ENCODE data around the gene ATOH8. TPM values are rescaled to one million over a fixed set of nuclear protein-coding genes. Genes with fewer than 3 reads are reported as not detected.
"Not testable (repeated sequence)": the region's sequence is repeated elsewhere in the genome, so short reads cannot be mapped to it uniquely, and the experiment has no call there.

The ATOH8 gene
- total and polyA plus RNA-seq, 4 donors = 51.5 to 78.8 (median 62.6) TPM

DNA sequence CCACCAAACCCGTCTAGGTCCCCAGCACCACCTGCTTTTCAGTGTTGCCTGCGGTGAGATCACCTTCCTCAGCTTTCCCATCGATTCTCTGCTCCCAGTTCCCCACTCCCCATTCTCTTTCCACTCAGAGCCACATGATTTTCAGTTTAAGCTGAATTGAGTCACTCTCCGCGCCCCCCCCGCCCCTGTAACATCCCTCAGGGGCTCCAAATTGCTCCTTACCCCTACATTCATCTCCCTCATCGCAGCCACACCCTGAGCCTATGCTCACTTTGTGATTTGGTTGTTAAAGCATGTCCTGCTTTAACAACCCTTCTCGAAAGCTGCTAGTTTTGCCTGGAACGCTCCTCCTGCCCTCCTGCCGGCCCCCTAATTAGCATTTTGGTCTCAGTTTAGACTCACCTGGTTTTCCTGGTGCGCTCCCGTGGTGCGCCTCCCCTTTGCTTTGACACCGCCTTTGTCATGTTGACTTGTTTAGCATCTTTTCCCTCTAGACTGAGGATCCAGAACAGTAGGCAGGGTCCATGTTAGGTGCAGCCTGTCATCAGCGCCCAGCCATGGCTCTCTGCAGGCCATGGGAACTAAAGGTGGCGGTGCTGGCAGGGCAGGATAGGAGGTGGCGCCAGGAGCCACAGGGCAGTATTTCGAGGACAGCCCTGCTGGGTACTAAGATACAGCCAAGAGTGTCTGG is 74.2 kb downstream of the ATOH8 start:
- Histone ChIP-seq H3K4me3 (ENCODE audit: low read length in 2 of 2) (no peak overlapping the region), H3K4me1 (ENCODE audit: control insufficient read depth in 1 of 2, insufficient read depth in 2 of 2, low read length in 2 of 2) (no peaks in the 10 kb centered on the region), H3K27ac (ENCODE audit: low read depth in 1 of 2, low read length in 2 of 2) (no peak overlapping the region), H3K27me3 (ENCODE audit: control insufficient read depth in 1 of 2, insufficient read depth in 2 of 2, low read length in 1 of 2) (no peaks in the 10 kb centered on the region), H3K36me3 (ENCODE audit: control insufficient read depth in 1 of 2, insufficient read depth in 2 of 2, low read length in 1 of 2) (no peaks in the 10 kb centered on the region), H3K9me3 (ENCODE audit: control insufficient read depth, low read length) (no peaks in the 10 kb centered on the region)
- intact Hi-C loops (cut with DNase I) = loop anchor here (1.0 to 5.0 kb wide), 3 partner anchors 59 to 253 kb away; partner anchors contain the start of gene ST3GAL5 (in 1 of the 2)
- ATAC-seq (ENCODE audit: low FRiP score) (peak; percentile 23), DNase-seq (no peak)
- WGBS, 2 donors = 74 to 77% methylated on average over 18 of the region's 18 CpGs

GRCh38 chr2:85828725-85829124 is 74.9 kb downstream of the ATOH8 start:
- no peaks in the 10 kb centered on the region for H3K9me3 ChIP-seq (ENCODE audit: control insufficient read depth, low read length)
- no peaks in the 10 kb centered on the region for H3K27me3 ChIP-seq (ENCODE audit: control insufficient read depth in 1 of 2, insufficient read depth in 2 of 2, low read length in 1 of 2)
- no peaks in the 10 kb centered on the region for H3K4me1 ChIP-seq (ENCODE audit: control insufficient read depth in 1 of 2, insufficient read depth in 2 of 2, low read length in 2 of 2)
- H3K36me3 ChIP-seq (ENCODE audit: control insufficient read depth in 1 of 2, insufficient read depth in 2 of 2, low read length in 1 of 2) = no peaks in the 10 kb centered on the region
- intact Hi-C loops (cut with DNase I) = loop anchor here in 1 of 2 donors (5.0 kb wide), 1 partner anchor 59 kb away; the partner anchor contains the start of gene ST3GAL5
- H3K4me3 ChIP-seq (ENCODE audit: low read length in 2 of 2) = no peak overlapping the region
- ATAC-seq (ENCODE audit: low FRiP score) = no peak
- WGBS, 2 donors = 81 to 87% methylated on average over 7 of the region's 7 CpGs
- no peak overlapping the region for H3K27ac ChIP-seq (ENCODE audit: low read depth in 1 of 2, low read length in 2 of 2)
- DNase-seq = no peak

DNA sequence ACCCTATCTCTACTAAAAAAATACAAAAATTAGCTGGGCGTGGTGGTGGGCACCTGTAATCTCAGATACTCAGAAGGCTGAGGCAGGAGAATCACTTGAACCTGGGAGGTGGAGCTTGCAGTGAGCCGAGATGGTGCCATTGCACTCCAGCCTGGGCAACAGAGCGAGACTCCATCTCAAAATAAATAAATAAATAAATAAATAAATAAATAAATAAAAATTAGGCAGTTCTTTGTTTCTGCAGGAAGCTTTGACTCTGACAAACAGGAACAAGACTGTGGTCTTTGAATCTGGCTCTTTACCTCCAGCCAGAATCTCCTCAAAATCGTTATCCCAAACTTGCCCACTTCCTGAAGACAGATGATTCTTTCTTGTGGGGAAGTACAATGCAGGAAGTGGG is 75.6 kb downstream of the ATOH8 start:
- intact Hi-C loops (cut with DNase I) = loop anchor here in 1 of 2 donors (5.0 kb wide), 1 partner anchor 58 kb away; the partner anchor contains the start of gene ST3GAL5
- 94 to 99% methylated on average over 4 of the region's 4 CpGs for WGBS, 2 donors

DNA sequence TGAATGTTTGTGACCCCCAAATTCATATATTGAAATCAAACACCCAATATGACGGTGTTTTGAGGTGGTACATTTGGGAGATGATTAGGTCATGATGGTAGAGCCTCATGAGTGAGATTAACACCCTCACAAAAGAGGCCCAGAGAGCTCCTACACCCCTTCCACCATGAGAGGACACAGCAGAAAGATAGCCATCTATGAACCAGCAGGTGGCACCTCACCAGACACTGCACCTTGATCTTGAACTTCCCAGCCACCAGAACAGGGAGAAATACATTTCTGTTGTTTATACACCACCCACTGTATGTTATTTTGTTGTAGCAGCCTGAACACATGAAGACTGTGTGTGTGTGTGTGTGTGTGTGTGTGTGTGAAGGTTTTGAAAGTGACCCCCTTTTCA is 76.9 kb downstream of the ATOH8 start:
- 95 to 100% methylated on average over 1 of the region's 1 CpG for WGBS, 2 donors
- ATAC-seq (ENCODE audit: low FRiP score) (no peak), DNase-seq (no peak)
- intact Hi-C loops (cut with DNase I) = no loop called here
- Histone ChIP-seq H3K27me3 (ENCODE audit: control insufficient read depth in 1 of 2, insufficient read depth in 2 of 2, low read length in 1 of 2) (no peaks in the 10 kb centered on the region), H3K4me3 (ENCODE audit: low read length in 2 of 2) (no peak overlapping the region), H3K4me1 (ENCODE audit: control insufficient read depth in 1 of 2, insufficient read depth in 2 of 2, low read length in 2 of 2) (no peaks in the 10 kb centered on the region), H3K27ac (ENCODE audit: low read depth in 1 of 2, low read length in 2 of 2) (no peak overlapping the region), H3K36me3 (ENCODE audit: control insufficient read depth in 1 of 2, insufficient read depth in 2 of 2, low read length in 1 of 2) (no peaks in the 10 kb centered on the region), H3K9me3 (ENCODE audit: control insufficient read depth, low read length) (no peaks in the 10 kb centered on the region)

More for the DNA sequence above, 75.6 kb downstream of the ATOH8 start:
- not testable (repeated sequence) for H3K9me3 ChIP-seq (ENCODE audit: control insufficient read depth, low read length); H3K27me3 ChIP-seq (ENCODE audit: control insufficient read depth in 1 of 2, insufficient read depth in 2 of 2, low read length in 1 of 2); H3K4me3 ChIP-seq (ENCODE audit: low read length in 2 of 2); H3K4me1 ChIP-seq (ENCODE audit: control insufficient read depth in 1 of 2, insufficient read depth in 2 of 2, low read length in 2 of 2); H3K27ac ChIP-seq (ENCODE audit: low read depth in 1 of 2, low read length in 2 of 2); ATAC-seq (ENCODE audit: low FRiP score); DNase-seq; H3K36me3 ChIP-seq (ENCODE audit: control insufficient read depth in 1 of 2, insufficient read depth in 2 of 2, low read length in 1 of 2)

DNA sequence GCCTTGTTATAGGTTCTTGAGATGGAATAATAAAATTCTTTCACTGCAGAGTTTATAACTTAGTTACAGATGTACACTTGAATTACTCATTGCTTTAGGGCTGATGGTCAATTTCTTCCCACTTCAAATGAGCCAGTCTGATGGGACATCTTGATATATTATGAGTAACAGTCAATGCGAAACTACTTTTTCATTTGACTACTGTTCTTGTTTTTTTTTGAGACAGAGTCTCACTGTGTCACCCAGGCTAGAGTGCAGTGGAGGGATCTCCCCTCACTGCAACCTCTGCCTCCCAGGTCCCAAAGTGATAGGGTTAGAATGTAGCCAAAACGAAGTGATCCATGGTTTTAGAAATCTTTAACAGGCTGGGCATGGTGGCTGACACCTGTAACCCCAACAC is 77.9 kb downstream of the ATOH8 start:
- H3K36me3 ChIP-seq (ENCODE audit: control insufficient read depth in 1 of 2, insufficient read depth in 2 of 2, low read length in 1 of 2) = no peaks in the 10 kb centered on the region
- H3K27ac ChIP-seq (ENCODE audit: low read depth in 1 of 2, low read length in 2 of 2) = no peak overlapping the region
- 88 to 96% methylated on average over 2 of the region's 2 CpGs for WGBS, 2 donors
- DNase-seq (no peak), ATAC-seq (ENCODE audit: low FRiP score) (no peak)
- H3K4me1 ChIP-seq (ENCODE audit: control insufficient read depth in 1 of 2, insufficient read depth in 2 of 2, low read length in 2 of 2) = no peaks in the 10 kb centered on the region
- intact Hi-C loops (cut with DNase I) = no loop called here
- H3K9me3 ChIP-seq (ENCODE audit: control insufficient read depth, low read length) = no peaks in the 10 kb centered on the region
- no peak overlapping the region for H3K4me3 ChIP-seq (ENCODE audit: low read length in 2 of 2)
- H3K27me3 ChIP-seq (ENCODE audit: control insufficient read depth in 1 of 2, insufficient read depth in 2 of 2, low read length in 1 of 2) = no peaks in the 10 kb centered on the region

GRCh38 chr2:85834466-85834865 is 80.7 kb downstream of the ATOH8 start:
- H3K27me3 ChIP-seq (ENCODE audit: control insufficient read depth in 1 of 2, insufficient read depth in 2 of 2, low read length in 1 of 2) = no peaks in the 10 kb centered on the region
- intact Hi-C loops (cut with DNase I) = no loop called here

More at GRCh38 chr2:85834466-85834865, 80.7 kb downstream of the ATOH8 start:
- H3K9me3 ChIP-seq (ENCODE audit: control insufficient read depth, low read length) = no peaks in the 10 kb centered on the region
- no peaks in the 10 kb centered on the region for H3K36me3 ChIP-seq (ENCODE audit: control insufficient read depth in 1 of 2, insufficient read depth in 2 of 2, low read length in 1 of 2)
- DNase-seq (no peak), ATAC-seq (ENCODE audit: low FRiP score) (no peak)
- H3K4me3 ChIP-seq (ENCODE audit: low read length in 2 of 2) = no peak overlapping the region
- no peak overlapping the region for H3K27ac ChIP-seq (ENCODE audit: low read depth in 1 of 2, low read length in 2 of 2)
- H3K4me1 ChIP-seq (ENCODE audit: control insufficient read depth in 1 of 2, insufficient read depth in 2 of 2, low read length in 2 of 2) = no peaks in the 10 kb centered on the region

Small RNA genes lying within 50 kb of the gene (microRNA-seq; reads per million reads assigned to microRNA genes)
- gene MIR6071 = 0 to 0.99 reads per million in 2 donors

Other genes with a start within 250 kb of the ATOH8 start
- gene MAT2A, start 214.8 kb upstream of the ATOH8 start, total RNA-seq = 100 to 1,000 TPM; 193 to 397 TPM
- gene MAT2A, start 214.8 kb upstream of the ATOH8 start, polyA plus RNA-seq = 100 to 1,000 TPM in 1 of 2 donors, 10 to 100 TPM in 1; 48.8 to 167 TPM
- gene GGCX, start 192.5 kb upstream of the ATOH8 start, total RNA-seq = 10 to 100 TPM; 30.3 to 48.3 TPM
- gene GGCX, start 192.5 kb upstream of the ATOH8 start, polyA plus RNA-seq = 10 to 100 TPM; 15.5 to 18.6 TPM
- 10 to 100 TPM; 40.5 to 43.5 TPM for gene VAMP8, start 176.4 kb upstream of the ATOH8 start, total RNA-seq
- 100 to 1,000 TPM in 1 of 2 donors, 10 to 100 TPM in 1; 23.9 to 256 TPM for gene VAMP8, start 176.4 kb upstream of the ATOH8 start, polyA plus RNA-seq
- gene VAMP5, start 169.6 kb upstream of the ATOH8 start, total RNA-seq = 10 to 100 TPM; 60.3 to 83.8 TPM
- gene VAMP5, start 169.6 kb upstream of the ATOH8 start, polyA plus RNA-seq = 100 to 1,000 TPM; 180 to 186 TPM
- 10 to 100 TPM; 76.0 to 98.5 TPM for gene RNF181, start 158.2 kb upstream of the ATOH8 start, total RNA-seq
- 100 to 1,000 TPM; 148 to 203 TPM for gene RNF181, start 158.2 kb upstream of the ATOH8 start, polyA plus RNA-seq
- gene TMEM150A, start 151.3 kb upstream of the ATOH8 start, total RNA-seq = 10 to 100 TPM; 13.9 to 19.2 TPM
- 10 to 100 TPM; 17.8 to 27.8 TPM for gene TMEM150A, start 151.3 kb upstream of the ATOH8 start, polyA plus RNA-seq
- gene C2orf68, start 141.9 kb upstream of the ATOH8 start, total RNA-seq = 10 to 100 TPM; 22.8 to 35.2 TPM
- gene C2orf68, start 141.9 kb upstream of the ATOH8 start, polyA plus RNA-seq = 10 to 100 TPM; 15.5 to 19.9 TPM
- 10 to 100 TPM; 27.4 to 37.0 TPM for gene USP39, start 137.8 kb upstream of the ATOH8 start, total RNA-seq
- 10 to 100 TPM; 33.6 to 37.0 TPM for gene USP39, start 137.8 kb upstream of the ATOH8 start, polyA plus RNA-seq
- gene SFTPB, start 85.8 kb upstream of the ATOH8 start, total RNA-seq = 1 to 10 TPM in 1 of 2 donors, not detected in 1; 1.7 TPM
- 1 to 10 TPM; 2.3 to 8.1 TPM for gene SFTPB, start 85.8 kb upstream of the ATOH8 start, polyA plus RNA-seq
- 1 to 10 TPM; 2.1 to 8.0 TPM for gene GNLY, start 59.6 kb upstream of the ATOH8 start, total RNA-seq
- gene GNLY, start 59.6 kb upstream of the ATOH8 start, polyA plus RNA-seq = under 1 TPM in 1 of 2 donors, not detected in 1; 0.43 TPM
- 10 to 100 TPM; 15.7 to 29.8 TPM for gene ST3GAL5, start 135.0 kb downstream of the ATOH8 start, total RNA-seq
- gene ST3GAL5, start 135.0 kb downstream of the ATOH8 start, polyA plus RNA-seq = 10 to 100 TPM in 1 of 2 donors, 1 to 10 TPM in 1; 3.3 to 15.8 TPM